Upper lobe of left lung (tissue), 4 donors: ENCODE measurements around the gene SYMPK.

Experiments
- EP300 ChIP-seq, 4 donors: sonication (generic); formaldehyde crosslinking; IDR thresholded peaks; one replicate each; pipeline ENCODE4 v1.5.1; 2017; ENCODE audit warnings: antibody characterized with exemption in 4 of 4, control low read depth in 2 of 4
- POLR2A ChIP-seq, 4 donors: fragments of 450-650 bp; IDR thresholded peaks; one replicate each; pipeline ENCODE4 v1.5.1; 2016 to 2017; ENCODE audit warnings: antibody characterized with exemption in 4 of 4, mild to moderate bottlenecking in 2 of 4
- TF ChIP-seq, protein P1 (sequence below), 6 experiments: fragments of 450-650 bp in 4 of 6; fragments of 200-600 bp in 2 of 6; sonication (generic) in 2 of 6; IDR thresholded peaks; one replicate each; pipeline ENCODE4 v1.5.1; 2016 to 2019; ENCODE audit warnings: antibody characterized with exemption in 6 of 6

DNA sequence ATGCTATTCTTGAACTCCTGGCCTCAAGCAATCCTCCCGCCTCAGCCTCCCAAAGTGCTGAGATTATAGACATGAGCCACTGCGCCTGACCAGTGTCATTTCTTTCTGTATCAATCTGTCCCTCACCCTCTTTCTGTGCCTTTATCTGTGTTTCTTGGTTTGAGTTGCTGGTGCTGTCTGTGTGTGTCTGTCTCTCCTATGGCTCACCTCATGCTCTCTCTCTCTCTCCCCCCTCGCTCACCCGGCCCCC lies 13.1 kb upstream of the SYMPK start:
- TF ChIP-seq, protein P1, sequence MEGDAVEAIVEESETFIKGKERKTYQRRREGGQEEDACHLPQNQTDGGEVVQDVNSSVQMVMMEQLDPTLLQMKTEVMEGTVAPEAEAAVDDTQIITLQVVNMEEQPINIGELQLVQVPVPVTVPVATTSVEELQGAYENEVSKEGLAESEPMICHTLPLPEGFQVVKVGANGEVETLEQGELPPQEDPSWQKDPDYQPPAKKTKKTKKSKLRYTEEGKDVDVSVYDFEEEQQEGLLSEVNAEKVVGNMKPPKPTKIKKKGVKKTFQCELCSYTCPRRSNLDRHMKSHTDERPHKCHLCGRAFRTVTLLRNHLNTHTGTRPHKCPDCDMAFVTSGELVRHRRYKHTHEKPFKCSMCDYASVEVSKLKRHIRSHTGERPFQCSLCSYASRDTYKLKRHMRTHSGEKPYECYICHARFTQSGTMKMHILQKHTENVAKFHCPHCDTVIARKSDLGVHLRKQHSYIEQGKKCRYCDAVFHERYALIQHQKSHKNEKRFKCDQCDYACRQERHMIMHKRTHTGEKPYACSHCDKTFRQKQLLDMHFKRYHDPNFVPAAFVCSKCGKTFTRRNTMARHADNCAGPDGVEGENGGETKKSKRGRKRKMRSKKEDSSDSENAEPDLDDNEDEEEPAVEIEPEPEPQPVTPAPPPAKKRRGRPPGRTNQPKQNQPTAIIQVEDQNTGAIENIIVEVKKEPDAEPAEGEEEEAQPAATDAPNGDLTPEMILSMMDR (IDR thresholded peaks at IDR 0.05): no peak
- TF ChIP-seq POLR2A (IDR thresholded peaks at IDR 0.05): no peak
- no peak for TF ChIP-seq EP300 (IDR thresholded peaks at IDR 0.05)
